GM21515 (cell line): ENCODE data around the gene CD3G.
"Not testable (repeated sequence)": the region's sequence is repeated elsewhere in the genome, so short reads cannot be mapped to it uniquely, and the experiment has no call there.

ENCODE experiments used
- ATAC-seq: cut with Tn5 transposase; IDR thresholded peaks from one replicate; pipeline ENCODE4 v1.9.1; 2021; ENCODE audit not compliant: unreplicated experiment

CD3G gene

DNA sequence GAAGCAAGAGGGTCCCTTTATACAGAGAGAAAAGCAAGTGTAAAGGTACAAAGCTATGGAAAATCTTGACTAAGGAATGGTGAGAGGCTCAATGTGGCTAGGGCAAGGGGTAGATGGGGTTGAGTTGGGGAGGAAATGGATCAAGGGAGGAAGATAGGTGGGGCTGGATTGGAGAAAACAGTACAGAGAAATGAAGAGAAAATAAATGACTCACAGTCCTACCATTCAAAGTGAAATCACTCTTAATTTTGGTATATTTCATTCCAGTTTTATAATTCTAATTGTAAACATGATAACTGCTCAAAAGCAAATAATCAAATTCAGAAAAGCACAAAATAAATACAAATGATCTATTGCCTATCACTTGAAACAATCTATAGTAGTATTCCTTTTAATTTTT is 31.8 kb downstream of the CD3G start:
- no peak for ATAC-seq

GRCh38 chr11:118379497-118379896 is 35.4 kb downstream of the CD3G start:
- no peak for ATAC-seq

DNA sequence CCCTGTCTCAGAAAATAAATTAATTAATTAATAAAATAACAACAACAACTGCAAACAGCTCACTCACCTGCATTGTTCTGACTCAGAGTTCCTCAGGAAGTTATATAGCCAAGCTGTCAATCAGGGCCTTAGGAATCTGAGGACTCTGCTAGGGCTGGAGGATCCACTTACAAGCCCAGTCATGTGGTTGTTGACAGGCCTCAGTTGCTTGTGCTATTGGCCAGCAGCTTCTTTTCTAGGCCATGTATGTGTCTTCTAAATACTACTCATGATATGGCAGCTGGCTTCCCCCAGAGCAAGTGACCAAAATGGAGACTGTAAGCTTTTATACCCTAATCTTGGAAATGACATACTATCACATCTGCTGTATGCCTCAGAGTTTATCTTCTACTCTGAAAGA is 36.4 kb downstream of the CD3G start:
- no peak for ATAC-seq

GRCh38 chr11:118382954-118383353 is 38.8 kb downstream of the CD3G start:
- ATAC-seq: no peak

DNA sequence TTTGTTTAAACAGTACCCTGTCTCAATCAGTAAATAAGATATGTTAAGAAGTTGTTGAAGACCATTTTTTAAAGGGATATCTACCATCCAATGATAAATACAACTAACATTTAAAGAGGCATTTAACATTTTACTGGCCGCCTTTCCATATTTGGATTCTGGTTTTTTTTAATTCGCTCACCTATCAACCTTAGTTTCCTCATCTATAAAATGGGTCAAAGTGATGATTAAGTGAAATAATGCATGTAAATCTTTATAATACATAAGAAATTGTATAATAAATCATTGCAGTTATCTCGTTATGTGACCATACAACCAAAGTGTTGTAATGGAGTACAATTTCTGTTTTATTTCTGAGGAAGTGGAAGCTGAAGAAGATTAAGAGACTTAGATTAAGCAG is 39.5 kb downstream of the CD3G start:
- no peak for ATAC-seq

GRCh38 chr11:118396097-118396501 is 52.0 kb downstream of the CD3G start:
- no peak for ATAC-seq

DNA sequence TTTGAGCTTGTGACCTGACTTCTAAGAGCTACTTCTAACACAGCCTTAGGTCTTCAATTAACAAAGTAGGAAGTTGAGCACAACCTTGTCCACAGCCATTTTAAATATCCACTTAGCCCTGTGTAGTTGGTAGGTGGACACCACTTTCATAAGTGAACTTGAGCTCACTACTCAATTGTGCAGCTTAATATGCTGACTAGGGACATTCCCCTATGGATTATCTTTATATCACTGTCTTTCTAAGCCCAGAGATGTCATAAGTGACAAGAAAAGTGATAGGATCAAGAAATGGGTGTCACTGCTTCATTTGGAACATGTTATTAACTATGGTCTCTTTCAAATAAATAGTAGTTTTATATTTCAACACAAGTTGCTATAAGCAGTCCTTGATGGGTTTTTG is 53.3 kb downstream of the CD3G start:
- no peak for ATAC-seq

GRCh38 chr11:118398791-118399559 is 54.8 kb downstream of the CD3G start:
- ATAC-seq: no peak

GRCh38 chr11:118401151-118401879 is 57.2 kb downstream of the CD3G start, which contains the start of gene ATP5MG:
TSS of gene ATP5MG (plus strand) at chr11:118401606. CDS start at chr11:118401666, 60 bp downstream.
- ATAC-seq: peak; percentile 62

- no peak for ATAC-seq
These were observed 57.9 kb downstream of the CD3G start for GRCh38 chr11:118401880-118402590.

DNA sequence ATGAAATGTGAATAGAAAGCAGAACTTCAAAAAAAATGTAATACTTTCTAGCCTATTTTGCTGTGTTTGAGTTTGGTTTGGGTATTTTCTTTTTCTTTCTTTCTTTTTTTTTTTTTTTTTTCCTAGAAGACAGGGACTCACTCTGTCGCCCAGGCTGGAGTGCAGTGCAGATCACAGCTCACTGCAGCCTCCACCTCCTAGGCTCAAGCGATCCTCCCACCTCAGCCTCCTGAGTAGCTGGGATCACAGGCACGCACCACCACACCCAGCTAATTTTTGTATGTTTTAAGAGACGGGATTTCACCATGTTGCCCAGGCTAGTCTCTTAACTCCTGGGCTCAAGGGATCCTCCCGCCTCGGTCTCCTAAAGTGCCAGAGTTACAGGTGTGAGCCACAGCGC is 58.5 kb downstream of the CD3G start:
- ATAC-seq: not testable (repeated sequence)
